Measurements from ENCODE around the gene MEPE.

DNA sequence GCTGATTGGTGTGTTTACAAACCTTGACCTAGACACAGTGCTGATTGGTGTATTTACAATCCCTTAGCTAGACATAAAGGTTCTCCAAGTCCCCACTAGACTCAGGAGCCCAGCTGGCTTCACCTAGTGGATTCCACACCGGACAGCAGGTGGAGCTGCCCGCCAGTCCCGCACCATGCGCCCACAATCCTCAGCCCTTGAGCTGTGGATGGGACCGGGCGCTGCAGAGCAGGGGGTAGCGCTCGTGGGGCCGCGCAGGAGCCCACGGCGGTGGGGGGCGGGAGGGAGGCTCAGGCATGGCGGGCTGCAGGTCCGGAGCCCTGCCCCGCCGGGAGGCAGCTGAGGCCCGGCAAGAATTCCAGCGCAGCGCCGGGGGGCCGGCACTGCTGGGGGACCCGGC is 30.7 kb downstream of the MEPE start:
- TF ChIP-seq, protein P1, sequence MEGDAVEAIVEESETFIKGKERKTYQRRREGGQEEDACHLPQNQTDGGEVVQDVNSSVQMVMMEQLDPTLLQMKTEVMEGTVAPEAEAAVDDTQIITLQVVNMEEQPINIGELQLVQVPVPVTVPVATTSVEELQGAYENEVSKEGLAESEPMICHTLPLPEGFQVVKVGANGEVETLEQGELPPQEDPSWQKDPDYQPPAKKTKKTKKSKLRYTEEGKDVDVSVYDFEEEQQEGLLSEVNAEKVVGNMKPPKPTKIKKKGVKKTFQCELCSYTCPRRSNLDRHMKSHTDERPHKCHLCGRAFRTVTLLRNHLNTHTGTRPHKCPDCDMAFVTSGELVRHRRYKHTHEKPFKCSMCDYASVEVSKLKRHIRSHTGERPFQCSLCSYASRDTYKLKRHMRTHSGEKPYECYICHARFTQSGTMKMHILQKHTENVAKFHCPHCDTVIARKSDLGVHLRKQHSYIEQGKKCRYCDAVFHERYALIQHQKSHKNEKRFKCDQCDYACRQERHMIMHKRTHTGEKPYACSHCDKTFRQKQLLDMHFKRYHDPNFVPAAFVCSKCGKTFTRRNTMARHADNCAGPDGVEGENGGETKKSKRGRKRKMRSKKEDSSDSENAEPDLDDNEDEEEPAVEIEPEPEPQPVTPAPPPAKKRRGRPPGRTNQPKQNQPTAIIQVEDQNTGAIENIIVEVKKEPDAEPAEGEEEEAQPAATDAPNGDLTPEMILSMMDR (conservative IDR thresholded peaks at IDR 0.05), result no peak
- TF ChIP-seq ZFX (IDR thresholded peaks at IDR 0.05), result no peak

Data from C4-2B (cell line).